Eye (tissue), 1 donor: ENCODE results near the gene COL26A1.
"Not testable (repeated sequence)": the region's sequence is repeated elsewhere in the genome, so short reads cannot be mapped to it uniquely, and the experiment has no call there.

Experiments
- DNase-seq: peaks from one replicate; pipeline ENCODE4 v3.0.0-alpha.2; 2015

Gene COL26A1

GRCh38 chr7:101362334-101363195 lies at the start of gene COL26A1:
Gene COL26A1 (plus strand): TSS chr7:101362875. CDS start chr7:101363033, 158 bp downstream.
- peak; percentile 80 for DNase-seq

GRCh38 chr7:101315336-101315735 lies 47.3 kb upstream of the COL26A1 start:
- peak; percentile 72 for DNase-seq

GRCh38 chr7:101319401-101319800 lies 43.3 kb upstream of the COL26A1 start:
- DNase-seq: no peak

GRCh38 chr7:101321491-101322401 lies 40.9 kb upstream of the COL26A1 start, which contains the start of gene IFT22:
Gene IFT22 (minus strand): TSS chr7:101321812. CDS start chr7:101321709, 103 bp downstream.
- peak; percentile 98 for DNase-seq

GRCh38 chr7:101328159-101328558 lies 34.5 kb upstream of the COL26A1 start:
- no peak for DNase-seq

- no peak for DNase-seq
Measured at GRCh38 chr7:101330011-101330484, 32.6 kb upstream of the COL26A1 start.

GRCh38 chr7:101332026-101332425 lies 30.6 kb upstream of the COL26A1 start:
- DNase-seq: no peak

GRCh38 chr7:101333912-101334311 lies 28.8 kb upstream of the COL26A1 start:
- DNase-seq: no peak

GRCh38 chr7:101340379-101340778 lies 22.3 kb upstream of the COL26A1 start:
- no peak for DNase-seq

GRCh38 chr7:101342892-101343291 lies 19.8 kb upstream of the COL26A1 start:
- no peak for DNase-seq

- no peak for DNase-seq
Measured at GRCh38 chr7:101347477-101347876, 15.2 kb upstream of the COL26A1 start.

GRCh38 chr7:101348456-101349067 lies 14.1 kb upstream of the COL26A1 start:
- not testable (repeated sequence) for DNase-seq

GRCh38 chr7:101349300-101349699 lies 13.4 kb upstream of the COL26A1 start:
- DNase-seq: not testable (repeated sequence)

- no peak for DNase-seq
Measured at GRCh38 chr7:101352920-101353308, 9.8 kb upstream of the COL26A1 start.

- no peak for DNase-seq
Measured at GRCh38 chr7:101357433-101357832, 5.2 kb upstream of the COL26A1 start.

- DNase-seq: no peak
Measured at GRCh38 chr7:101363196-101363733, 590 bp downstream of the COL26A1 start.

- peak; percentile 92 for DNase-seq
Measured at GRCh38 chr7:101363734-101364374, 1.2 kb downstream of the COL26A1 start.

GRCh38 chr7:101365956-101366355 lies 3.3 kb downstream of the COL26A1 start:
- no peak for DNase-seq

GRCh38 chr7:101367676-101368075 lies 5.0 kb downstream of the COL26A1 start:
- DNase-seq: no peak

- DNase-seq: no peak
Measured at GRCh38 chr7:101368422-101369165, 5.9 kb downstream of the COL26A1 start.

GRCh38 chr7:101370836-101371235 lies 8.2 kb downstream of the COL26A1 start:
- no peak for DNase-seq
